ENCODE data around the gene ENTPD3.

Gene ENTPD3

GRCh38 chr3:40379674-40380306 is 7.2 kb upstream of the ENTPD3 start:
- Mint-ChIP-seq H3K27me3 (ENCODE audit: low read depth, poor library complexity) (peaks cover 47% of the 10 kb centered on the region), H3K27ac (no peak overlapping the region), H3K36me3 (ENCODE audit: low read depth) (no peaks in the 10 kb centered on the region), H3K4me3 (no peak overlapping the region), H3K9me3 (peaks cover 26% of the 10 kb centered on the region), H3K4me1 (no peaks in the 10 kb centered on the region)
- no peak for DNase-seq
- TF ChIP-seq CTCF (IDR thresholded peaks at IDR 0.05), result no peak

- Mint-ChIP-seq H3K27ac (no peak overlapping the region), H3K4me3 (no peak overlapping the region), H3K9me3 (peaks cover 24% of the 10 kb centered on the region), H3K27me3 (ENCODE audit: low read depth, poor library complexity) (peaks cover 68% of the 10 kb centered on the region), H3K36me3 (ENCODE audit: low read depth) (no peaks in the 10 kb centered on the region), H3K4me1 (no peaks in the 10 kb centered on the region)
- TF ChIP-seq CTCF (IDR thresholded peaks at IDR 0.05), result no peak
- no peak for DNase-seq
These were observed 4.9 kb upstream of the ENTPD3 start for GRCh38 chr3:40381904-40382616.

- no peak for DNase-seq
- no peak overlapping the region for H3K4me3 Mint-ChIP-seq
- TF ChIP-seq CTCF (IDR thresholded peaks at IDR 0.05), result no peak
- H3K4me1 Mint-ChIP-seq, result no peaks in the 10 kb centered on the region
- H3K27ac Mint-ChIP-seq, result no peak overlapping the region
- H3K27me3 Mint-ChIP-seq (ENCODE audit: low read depth, poor library complexity), result peaks cover 70% of the 10 kb centered on the region
- no peaks in the 10 kb centered on the region for H3K36me3 Mint-ChIP-seq (ENCODE audit: low read depth)
- H3K9me3 Mint-ChIP-seq, result peaks cover 19% of the 10 kb centered on the region
These were observed 4.4 kb upstream of the ENTPD3 start for GRCh38 chr3:40382617-40382979.

GRCh38 chr3:40386213-40386612 is 771 bp upstream of the ENTPD3 start:
- no peak for DNase-seq
- Mint-ChIP-seq H3K27me3 (ENCODE audit: low read depth, poor library complexity) (peaks cover 95% of the 10 kb centered on the region), H3K4me1 (no peaks in the 10 kb centered on the region), H3K9me3 (peaks cover 7% of the 10 kb centered on the region), H3K36me3 (ENCODE audit: low read depth) (no peaks in the 10 kb centered on the region), H3K27ac (no peak overlapping the region), H3K4me3 (peak overlapping the region; percentile 86)
- no peak for TF ChIP-seq CTCF (IDR thresholded peaks at IDR 0.05)

GRCh38 chr3:40387895-40388254 is 891 bp downstream of the ENTPD3 start:
- peaks cover 86% of the 10 kb centered on the region for H3K27me3 Mint-ChIP-seq (ENCODE audit: low read depth, poor library complexity)
- H3K4me3 Mint-ChIP-seq, result peak overlapping the region; percentile 86
- H3K9me3 Mint-ChIP-seq, result peaks cover 7% of the 10 kb centered on the region
- H3K4me1 Mint-ChIP-seq, result no peaks in the 10 kb centered on the region
- no peaks in the 10 kb centered on the region for H3K36me3 Mint-ChIP-seq (ENCODE audit: low read depth)
- DNase-seq, result no peak
- no peak for TF ChIP-seq CTCF (IDR thresholded peaks at IDR 0.05)
- H3K27ac Mint-ChIP-seq, result no peak overlapping the region

- Mint-ChIP-seq H3K36me3 (ENCODE audit: low read depth) (no peaks in the 10 kb centered on the region), H3K9me3 (no peaks in the 10 kb centered on the region), H3K4me3 (no peak overlapping the region), H3K27me3 (ENCODE audit: low read depth, poor library complexity) (peaks cover 21% of the 10 kb centered on the region), H3K27ac (no peak overlapping the region), H3K4me1 (no peaks in the 10 kb centered on the region)
- no peak for TF ChIP-seq CTCF (IDR thresholded peaks at IDR 0.05)
- no peak for DNase-seq
These were observed 9.4 kb downstream of the ENTPD3 start for GRCh38 chr3:40396406-40396805.
